Measurements from ENCODE around the gene LYRM4. TPM values are rescaled to one million over a fixed set of nuclear protein-coding genes. Genes with fewer than 3 reads are reported as not detected.

Gene LYRM4
- total and polyA plus RNA-seq, 9 of the 15 experiments (the other 6 are each of a cell fraction or from before 2014, with no cell fraction given): 24.2 to 69.4 (median 41.8) TPM

DNA sequence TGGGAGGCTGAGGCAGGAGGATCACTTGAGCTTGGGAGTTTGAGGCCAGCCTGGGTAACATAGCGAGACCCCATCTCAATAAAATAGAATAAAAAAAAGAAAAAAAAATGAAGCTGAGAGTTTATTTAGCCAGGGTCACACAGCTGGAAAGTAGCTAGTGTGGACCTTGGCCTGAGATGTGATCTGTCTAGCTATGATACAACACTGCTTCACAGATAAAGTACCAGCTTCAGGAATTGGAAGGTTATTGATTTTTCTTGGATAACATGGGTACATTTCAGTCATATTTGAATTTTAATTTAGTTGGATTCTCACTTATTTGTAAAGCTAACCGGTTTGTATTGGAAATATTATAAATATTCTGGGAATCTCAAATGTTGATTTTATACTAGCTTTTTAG, 5.7 kb upstream of the LYRM4 start:
- Histone ChIP-seq H3K4me1 (replicated peaks in 1 of 2; ENCODE audit: control insufficient read depth in 2 of 2, insufficient read depth in 2 of 2, low read length in 2 of 2) (peaks cover 4 to 12% of the 10 kb centered on the region in 2 experiments; a peak in 4 of 5 replicates), H3K9ac (ENCODE audit: insufficient read depth in 1 of 2, low read depth in 2 of 2, low read length in 2 of 2) (no peak overlapping the region), H3K9me3 (replicated peaks; ENCODE audit: control insufficient read depth, insufficient read depth, low read depth, low read length) (no peaks in the 10 kb centered on the region), H4K20me1 (replicated peaks; ENCODE audit: control insufficient read depth, insufficient read depth, low read length) (no peaks in the 10 kb centered on the region), H3K36me3 (ENCODE audit: control insufficient read depth, insufficient read depth, low read length) (no peaks in the 10 kb centered on the region), H3K4me3 (no peak overlapping the region), H3K79me2 (ENCODE audit: control insufficient read depth, insufficient read depth, low read length) (peaks cover 70% of the 10 kb centered on the region), H3K9me1 (ENCODE audit: control insufficient read depth, insufficient read depth, low read length) (no peaks in the 10 kb centered on the region), H3K27ac (ENCODE audit: extremely low read depth, low read depth, low read length) (no peak overlapping the region), H2AFZ (ENCODE audit: low read depth, low read length) (no peak overlapping the region), H3K4me2 (ENCODE audit: insufficient read depth, low read length) (no peak overlapping the region), H3K27me3 (ENCODE audit: control insufficient read depth in 2 of 2, insufficient read depth in 2 of 2, low read length in 2 of 2) (no peaks in the 10 kb centered on the region)
- DNase-seq (ENCODE audit: extremely low read depth in 1 of 4, low spot score in 3 of 4) (no peak), FAIRE-seq (no peak), ATAC-seq (no peak)
- ChIA-PET POLR2A (interaction anchor here (0.8 to 1.1 kb wide), 4 partner anchors 8 to 39 kb away, joined by 3 read pairs; no protein-coding TSS in a partner anchor), CTCF (ENCODE audit: low intra/inter-chr PET ratio) (no interaction called here)
- WGBS (ENCODE audit: insufficient coverage, low coverage, missing lambda C conversion rate): 100% methylated on average over 2 of the region's 2 CpGs
- intact Hi-C loops (cut with micrococcal nuclease) (no loop called here), in situ Hi-C loops (cut with MboI) (no loop called here)
- no TSS peak for BruUV-seq (replicated peaks)
- TF ChIP-seq ZNF589 (CRISPR knock-in tag; IDR thresholded peaks at IDR 0.05; ENCODE audit: low read depth) (no peak), HDGF (IDR thresholded peaks at IDR 0.05) (no peak), TOE1 (IDR thresholded peaks at IDR 0.05; ENCODE audit: borderline replicate concordance) (no peak), TOE1 (CRISPR knock-in tag; IDR thresholded peaks at IDR 0.05; ENCODE audit: borderline replicate concordance, low read depth) (no peak), NR2F6 (CRISPR knock-in tag; IDR thresholded peaks at IDR 0.05) (no peak), ZNF134 (CRISPR knock-in tag; conservative IDR thresholded peaks at IDR 0.05) (no peak), ZNF695 (CRISPR knock-in tag; IDR thresholded peaks at IDR 0.05) (no peak), ARID1B (IDR thresholded peaks at IDR 0.05) (no peak), SMAD3 (CRISPR knock-in tag; conservative IDR thresholded peaks at IDR 0.05) (no peak), BRD9 (IDR thresholded peaks at IDR 0.05; ENCODE audit: low read depth, partially characterized antibody) (no peak)
- TF ChIP-seq, protein P1, sequence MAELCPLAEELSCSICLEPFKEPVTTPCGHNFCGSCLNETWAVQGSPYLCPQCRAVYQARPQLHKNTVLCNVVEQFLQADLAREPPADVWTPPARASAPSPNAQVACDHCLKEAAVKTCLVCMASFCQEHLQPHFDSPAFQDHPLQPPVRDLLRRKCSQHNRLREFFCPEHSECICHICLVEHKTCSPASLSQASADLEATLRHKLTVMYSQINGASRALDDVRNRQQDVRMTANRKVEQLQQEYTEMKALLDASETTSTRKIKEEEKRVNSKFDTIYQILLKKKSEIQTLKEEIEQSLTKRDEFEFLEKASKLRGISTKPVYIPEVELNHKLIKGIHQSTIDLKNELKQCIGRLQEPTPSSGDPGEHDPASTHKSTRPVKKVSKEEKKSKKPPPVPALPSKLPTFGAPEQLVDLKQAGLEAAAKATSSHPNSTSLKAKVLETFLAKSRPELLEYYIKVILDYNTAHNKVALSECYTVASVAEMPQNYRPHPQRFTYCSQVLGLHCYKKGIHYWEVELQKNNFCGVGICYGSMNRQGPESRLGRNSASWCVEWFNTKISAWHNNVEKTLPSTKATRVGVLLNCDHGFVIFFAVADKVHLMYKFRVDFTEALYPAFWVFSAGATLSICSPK (IDR thresholded peaks at IDR 0.05; ENCODE audit: borderline replicate concordance): no peak
- TF ChIP-seq, protein P2, sequence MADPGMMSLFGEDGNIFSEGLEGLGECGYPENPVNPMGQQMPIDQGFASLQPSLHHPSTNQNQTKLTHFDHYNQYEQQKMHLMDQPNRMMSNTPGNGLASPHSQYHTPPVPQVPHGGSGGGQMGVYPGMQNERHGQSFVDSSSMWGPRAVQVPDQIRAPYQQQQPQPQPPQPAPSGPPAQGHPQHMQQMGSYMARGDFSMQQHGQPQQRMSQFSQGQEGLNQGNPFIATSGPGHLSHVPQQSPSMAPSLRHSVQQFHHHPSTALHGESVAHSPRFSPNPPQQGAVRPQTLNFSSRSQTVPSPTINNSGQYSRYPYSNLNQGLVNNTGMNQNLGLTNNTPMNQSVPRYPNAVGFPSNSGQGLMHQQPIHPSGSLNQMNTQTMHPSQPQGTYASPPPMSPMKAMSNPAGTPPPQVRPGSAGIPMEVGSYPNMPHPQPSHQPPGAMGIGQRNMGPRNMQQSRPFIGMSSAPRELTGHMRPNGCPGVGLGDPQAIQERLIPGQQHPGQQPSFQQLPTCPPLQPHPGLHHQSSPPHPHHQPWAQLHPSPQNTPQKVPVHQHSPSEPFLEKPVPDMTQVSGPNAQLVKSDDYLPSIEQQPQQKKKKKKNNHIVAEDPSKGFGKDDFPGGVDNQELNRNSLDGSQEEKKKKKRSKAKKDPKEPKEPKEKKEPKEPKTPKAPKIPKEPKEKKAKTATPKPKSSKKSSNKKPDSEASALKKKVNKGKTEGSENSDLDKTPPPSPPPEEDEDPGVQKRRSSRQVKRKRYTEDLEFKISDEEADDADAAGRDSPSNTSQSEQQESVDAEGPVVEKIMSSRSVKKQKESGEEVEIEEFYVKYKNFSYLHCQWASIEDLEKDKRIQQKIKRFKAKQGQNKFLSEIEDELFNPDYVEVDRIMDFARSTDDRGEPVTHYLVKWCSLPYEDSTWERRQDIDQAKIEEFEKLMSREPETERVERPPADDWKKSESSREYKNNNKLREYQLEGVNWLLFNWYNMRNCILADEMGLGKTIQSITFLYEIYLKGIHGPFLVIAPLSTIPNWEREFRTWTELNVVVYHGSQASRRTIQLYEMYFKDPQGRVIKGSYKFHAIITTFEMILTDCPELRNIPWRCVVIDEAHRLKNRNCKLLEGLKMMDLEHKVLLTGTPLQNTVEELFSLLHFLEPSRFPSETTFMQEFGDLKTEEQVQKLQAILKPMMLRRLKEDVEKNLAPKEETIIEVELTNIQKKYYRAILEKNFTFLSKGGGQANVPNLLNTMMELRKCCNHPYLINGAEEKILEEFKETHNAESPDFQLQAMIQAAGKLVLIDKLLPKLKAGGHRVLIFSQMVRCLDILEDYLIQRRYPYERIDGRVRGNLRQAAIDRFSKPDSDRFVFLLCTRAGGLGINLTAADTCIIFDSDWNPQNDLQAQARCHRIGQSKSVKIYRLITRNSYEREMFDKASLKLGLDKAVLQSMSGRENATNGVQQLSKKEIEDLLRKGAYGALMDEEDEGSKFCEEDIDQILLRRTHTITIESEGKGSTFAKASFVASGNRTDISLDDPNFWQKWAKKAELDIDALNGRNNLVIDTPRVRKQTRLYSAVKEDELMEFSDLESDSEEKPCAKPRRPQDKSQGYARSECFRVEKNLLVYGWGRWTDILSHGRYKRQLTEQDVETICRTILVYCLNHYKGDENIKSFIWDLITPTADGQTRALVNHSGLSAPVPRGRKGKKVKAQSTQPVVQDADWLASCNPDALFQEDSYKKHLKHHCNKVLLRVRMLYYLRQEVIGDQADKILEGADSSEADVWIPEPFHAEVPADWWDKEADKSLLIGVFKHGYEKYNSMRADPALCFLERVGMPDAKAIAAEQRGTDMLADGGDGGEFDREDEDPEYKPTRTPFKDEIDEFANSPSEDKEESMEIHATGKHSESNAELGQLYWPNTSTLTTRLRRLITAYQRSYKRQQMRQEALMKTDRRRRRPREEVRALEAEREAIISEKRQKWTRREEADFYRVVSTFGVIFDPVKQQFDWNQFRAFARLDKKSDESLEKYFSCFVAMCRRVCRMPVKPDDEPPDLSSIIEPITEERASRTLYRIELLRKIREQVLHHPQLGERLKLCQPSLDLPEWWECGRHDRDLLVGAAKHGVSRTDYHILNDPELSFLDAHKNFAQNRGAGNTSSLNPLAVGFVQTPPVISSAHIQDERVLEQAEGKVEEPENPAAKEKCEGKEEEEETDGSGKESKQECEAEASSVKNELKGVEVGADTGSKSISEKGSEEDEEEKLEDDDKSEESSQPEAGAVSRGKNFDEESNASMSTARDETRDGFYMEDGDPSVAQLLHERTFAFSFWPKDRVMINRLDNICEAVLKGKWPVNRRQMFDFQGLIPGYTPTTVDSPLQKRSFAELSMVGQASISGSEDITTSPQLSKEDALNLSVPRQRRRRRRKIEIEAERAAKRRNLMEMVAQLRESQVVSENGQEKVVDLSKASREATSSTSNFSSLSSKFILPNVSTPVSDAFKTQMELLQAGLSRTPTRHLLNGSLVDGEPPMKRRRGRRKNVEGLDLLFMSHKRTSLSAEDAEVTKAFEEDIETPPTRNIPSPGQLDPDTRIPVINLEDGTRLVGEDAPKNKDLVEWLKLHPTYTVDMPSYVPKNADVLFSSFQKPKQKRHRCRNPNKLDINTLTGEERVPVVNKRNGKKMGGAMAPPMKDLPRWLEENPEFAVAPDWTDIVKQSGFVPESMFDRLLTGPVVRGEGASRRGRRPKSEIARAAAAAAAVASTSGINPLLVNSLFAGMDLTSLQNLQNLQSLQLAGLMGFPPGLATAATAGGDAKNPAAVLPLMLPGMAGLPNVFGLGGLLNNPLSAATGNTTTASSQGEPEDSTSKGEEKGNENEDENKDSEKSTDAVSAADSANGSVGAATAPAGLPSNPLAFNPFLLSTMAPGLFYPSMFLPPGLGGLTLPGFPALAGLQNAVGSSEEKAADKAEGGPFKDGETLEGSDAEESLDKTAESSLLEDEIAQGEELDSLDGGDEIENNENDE (IDR thresholded peaks at IDR 0.05; ENCODE audit: low read depth, low read length): no peak

Data from K562 (cell line).